Hematopoietic multipotent progenitor cell (in vitro differentiated cells): ENCODE measurements around the gene PPP1R3A. TPM values are rescaled to one million over a fixed set of nuclear protein-coding genes. Genes with fewer than 3 reads are reported as not detected.
"Not testable (repeated sequence)": the region's sequence is repeated elsewhere in the genome, so short reads cannot be mapped to it uniquely, and the experiment has no call there.

Experiments
- DNase-seq, 3 donors: peaks; one replicate each; pipeline ENCODE4 v3.0.0-alpha.2; 2011 to 2015; ENCODE audit warnings: low read depth in 2 of 3, low spot score in 2 of 3
- total RNA-seq: library from RNA; depleted of rRNA; stranded (reverse); fragments of >200 nt; gene quantifications from one replicate; pipeline ENCODE4 v1.2.3, GENCODE V29; 2012

The PPP1R3A gene
- total RNA-seq = not detected

DNA sequence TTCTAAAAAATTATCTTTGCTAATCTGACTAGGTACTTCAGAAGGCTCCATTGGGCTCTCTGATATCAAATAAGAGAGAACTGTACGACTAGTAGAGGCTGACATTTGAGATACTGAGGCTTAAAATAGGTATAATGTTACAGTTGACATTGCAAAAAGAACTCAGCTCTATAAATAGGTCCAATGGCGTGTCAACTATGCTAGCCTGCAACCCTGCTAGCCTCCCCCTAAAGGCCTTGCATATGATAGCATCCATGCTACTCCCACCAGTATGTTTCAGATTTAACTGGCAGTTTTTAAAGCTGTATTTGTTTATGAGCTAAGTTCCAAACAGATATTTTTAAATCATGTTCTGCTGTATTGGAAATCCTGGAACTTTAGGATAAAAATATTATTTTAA is at the start of gene PPP1R3A:
Gene PPP1R3A, minus strand, starts transcription at position 64 of the 400 bp plus-strand sequence. Its CDS starts 13 bp downstream, at position 51.
- DNase-seq = no peak

GRCh38 chr7:113963356-113963755 is 44.5 kb upstream of the PPP1R3A start:
- DNase-seq = no peak

DNA sequence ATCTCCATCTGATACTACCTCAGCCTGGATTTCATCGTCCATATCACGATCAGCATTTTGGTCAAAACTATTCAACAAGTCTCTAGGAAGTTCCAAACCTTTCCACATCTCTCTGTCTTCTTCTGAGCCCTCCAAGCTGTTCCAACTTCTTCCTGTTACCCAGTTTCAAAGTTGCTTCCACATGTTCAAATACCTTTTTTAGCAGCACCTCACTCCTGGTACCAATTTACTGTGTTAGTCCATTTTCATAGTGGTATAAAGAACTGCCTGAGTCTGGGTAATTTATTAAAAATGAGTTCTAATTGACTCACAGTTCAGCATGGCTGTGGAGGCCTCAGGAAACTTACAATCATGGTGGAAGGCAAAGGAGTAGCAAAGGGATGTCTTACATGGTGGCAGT is 41.1 kb upstream of the PPP1R3A start:
- DNase-seq = no peak

DNA sequence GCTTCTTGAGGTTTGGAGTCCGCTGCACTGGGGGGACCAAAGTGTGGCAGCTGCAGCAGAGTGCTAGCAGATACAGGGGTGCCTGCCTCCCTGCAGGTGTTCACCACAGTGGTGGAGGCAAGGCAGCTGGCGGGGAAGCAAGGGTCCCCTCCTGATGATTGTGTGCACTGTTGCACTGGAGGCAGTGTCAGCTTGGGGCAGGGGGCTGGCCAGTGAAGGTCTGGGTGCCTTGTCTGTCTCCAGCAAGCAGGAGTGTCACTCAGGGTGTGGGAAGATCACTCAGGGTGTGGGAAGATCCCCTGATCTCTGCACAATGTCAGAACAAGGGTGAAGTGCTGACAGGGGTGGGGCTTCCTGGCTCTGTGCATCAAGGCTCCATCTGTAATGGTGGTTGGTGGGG is 36.3 kb upstream of the PPP1R3A start:
- DNase-seq = no peak

- no peak for DNase-seq
Measured at GRCh38 chr7:113953553-113953952, 34.7 kb upstream of the PPP1R3A start.

- DNase-seq = no peak
Measured at GRCh38 chr7:113945018-113945938, 26.5 kb upstream of the PPP1R3A start.

DNA sequence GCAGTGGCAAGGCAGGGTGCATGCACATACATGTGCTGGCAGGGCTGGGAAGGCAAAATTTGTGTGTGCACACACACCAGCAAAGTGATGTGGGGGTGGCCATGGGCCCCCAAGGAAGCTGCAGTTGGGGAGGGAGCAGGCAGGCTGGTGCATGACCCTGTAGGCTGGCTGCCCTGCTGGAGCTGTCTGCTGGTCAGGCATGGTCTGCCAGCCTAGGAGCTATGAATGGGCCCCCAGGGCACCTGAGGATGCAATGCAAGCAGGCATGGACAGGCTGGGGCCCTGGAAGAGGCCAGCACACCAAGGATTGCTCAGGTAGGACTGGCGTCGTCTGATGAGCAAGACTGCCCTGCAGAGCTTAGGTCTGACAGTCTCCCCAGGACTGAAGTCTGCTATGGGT is 18.2 kb upstream of the PPP1R3A start:
- no peak for DNase-seq

GRCh38 chr7:113936535-113936934 is 17.7 kb upstream of the PPP1R3A start:
- DNase-seq = no peak

- not testable (repeated sequence) for DNase-seq
Measured at GRCh38 chr7:113929389-113929788, 10.6 kb upstream of the PPP1R3A start.

DNA sequence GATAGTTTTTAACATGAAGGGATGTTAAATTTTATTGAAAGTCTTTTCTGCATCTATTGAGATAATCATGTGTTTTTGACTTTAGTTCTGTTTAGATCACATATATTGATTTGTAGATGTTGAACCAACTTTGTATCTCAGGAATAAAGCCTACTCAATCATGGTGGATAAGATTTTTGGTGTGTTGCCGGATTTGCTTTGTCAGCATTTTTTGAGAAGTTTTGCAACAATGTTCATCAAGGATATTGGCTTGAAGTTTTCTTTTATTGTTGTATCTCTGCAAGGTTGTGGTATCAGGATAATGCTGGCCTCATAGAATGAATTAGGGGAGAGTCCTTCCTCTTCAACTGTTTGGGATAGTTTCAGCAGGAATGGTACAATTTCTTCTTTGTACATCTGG is 9.3 kb upstream of the PPP1R3A start:
- DNase-seq = no peak

DNA sequence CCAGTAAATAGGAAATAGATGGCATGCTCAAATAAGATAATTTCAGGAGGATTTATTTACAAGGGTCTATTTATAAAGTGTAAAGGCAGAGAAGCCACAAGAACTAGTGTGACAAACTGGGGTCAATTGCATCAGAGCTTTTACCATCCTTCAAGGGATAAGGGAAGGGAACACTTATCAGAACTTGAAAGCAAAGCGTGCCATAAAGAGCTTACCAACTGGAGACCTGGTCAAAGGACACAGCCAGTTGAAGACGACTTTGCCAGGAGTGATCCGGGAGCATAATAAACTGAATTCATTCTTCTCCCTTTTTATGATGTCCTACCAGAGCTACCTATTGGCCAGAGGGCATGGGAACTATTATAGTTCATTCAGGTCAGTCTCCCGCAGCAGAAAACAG is 3.2 kb upstream of the PPP1R3A start:
- no peak for DNase-seq

GRCh38 chr7:113921363-113921762 is 2.6 kb upstream of the PPP1R3A start:
- no peak for DNase-seq

GRCh38 chr7:113917840-113918239 is 969 bp downstream of the PPP1R3A start:
- DNase-seq = no peak

DNA sequence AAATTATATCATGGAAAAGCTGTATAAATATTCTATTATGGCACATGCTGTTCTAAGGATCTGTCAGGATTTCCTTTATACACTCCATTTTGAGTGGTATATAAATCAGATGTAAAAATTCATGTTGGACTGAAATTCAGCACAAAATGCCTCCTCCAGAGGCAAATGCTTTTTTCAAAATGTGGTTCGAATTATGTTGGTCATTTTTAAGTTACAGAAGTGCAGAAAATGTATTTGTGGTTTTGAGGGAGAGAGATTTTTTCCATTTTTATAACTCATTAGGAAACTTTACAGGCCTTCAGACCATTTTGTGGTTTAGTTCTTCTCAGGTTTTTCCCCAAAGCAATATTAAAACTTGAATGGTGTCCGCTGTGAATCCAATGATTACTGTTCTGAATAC is 2.9 kb downstream of the PPP1R3A start:
- no peak for DNase-seq

DNA sequence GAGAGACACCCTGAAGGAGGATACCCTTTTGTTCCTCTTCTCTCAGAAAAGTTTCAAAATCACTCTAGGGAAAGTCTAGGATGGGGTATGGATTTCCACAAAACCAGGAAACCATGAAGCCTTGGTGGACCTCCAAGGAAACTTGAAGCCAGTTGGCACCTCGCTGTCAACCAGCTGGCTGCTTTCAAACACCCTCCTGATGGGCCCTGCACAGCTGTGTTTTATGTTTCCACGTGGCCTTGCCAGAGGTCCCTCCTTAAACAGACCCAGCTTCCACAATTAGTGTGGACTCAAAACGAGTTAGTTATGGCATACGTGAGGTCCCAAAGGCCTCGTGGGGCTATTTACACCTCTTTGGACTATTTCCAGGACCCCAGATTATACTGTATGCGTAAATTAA is 5.9 kb downstream of the PPP1R3A start:
- DNase-seq = no peak

DNA sequence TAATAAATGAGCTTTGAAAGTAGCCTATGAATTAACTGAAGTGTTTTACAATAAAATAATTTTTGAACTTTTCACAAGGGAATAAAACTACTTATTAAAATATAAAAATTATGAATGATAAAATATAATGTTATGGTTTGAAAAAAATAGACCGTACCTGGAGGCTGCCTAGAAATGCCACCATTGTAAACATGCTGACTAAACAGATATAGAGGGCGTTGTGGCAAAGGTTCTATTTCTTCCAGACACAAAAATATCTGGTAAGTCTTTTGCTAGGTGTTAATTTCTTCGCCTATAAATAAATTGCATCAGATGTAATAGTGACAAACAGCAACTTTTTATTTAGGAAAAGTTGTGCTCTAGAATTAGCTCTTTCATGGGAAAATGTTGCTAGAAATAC is 11.2 kb downstream of the PPP1R3A start:
- DNase-seq = no peak

- no peak for DNase-seq
Measured at GRCh38 chr7:113904521-113904920, 14.3 kb downstream of the PPP1R3A start.

- DNase-seq = no peak
Measured at GRCh38 chr7:113892818-113893217, 26.0 kb downstream of the PPP1R3A start.

- no peak for DNase-seq
Measured at GRCh38 chr7:113891828-113892227, 27.0 kb downstream of the PPP1R3A start.

- no peak for DNase-seq
Measured at GRCh38 chr7:113891031-113891350, 27.8 kb downstream of the PPP1R3A start.

- no peak for DNase-seq
Measured at GRCh38 chr7:113890331-113891030, 28.3 kb downstream of the PPP1R3A start.

DNA sequence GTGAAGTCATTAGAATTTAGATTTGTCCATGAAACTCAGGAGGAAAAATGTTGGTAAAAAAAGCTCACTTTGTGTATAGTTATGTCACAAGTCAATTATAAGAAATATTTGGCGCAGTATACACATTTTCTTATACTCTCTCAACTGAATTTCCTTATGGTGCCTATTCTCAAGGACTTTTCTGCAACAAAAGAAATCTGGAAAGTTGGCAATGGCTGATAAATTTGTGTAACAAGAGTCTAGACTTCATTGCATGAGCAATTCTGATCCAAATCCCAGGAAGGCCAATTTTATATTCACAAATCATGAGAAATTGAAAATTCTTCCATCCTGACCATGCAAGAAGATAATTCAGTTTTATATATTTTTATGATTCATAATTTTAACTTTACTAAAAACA is 35.7 kb downstream of the PPP1R3A start:
- DNase-seq = no peak
